Ishikawa (cell line): ENCODE results near the gene TRIM24.

ENCODE experiments used
- CEBPB ChIP-seq: IDR thresholded peaks from 2 replicates; pipeline ENCODE4 v1.6.1; 2012
- CREB1 ChIP-seq: IDR thresholded peaks from 2 replicates; pipeline ENCODE4 v1.6.1; 2012; ENCODE audit warnings: low read depth
- EGR1 ChIP-seq: IDR thresholded peaks from 2 replicates; pipeline ENCODE4 v1.6.1; 2012
- EP300 ChIP-seq: IDR thresholded peaks from 2 replicates; pipeline ENCODE4 v1.6.1; 2012; ENCODE audit warnings: borderline replicate concordance
- FOXM1 ChIP-seq: IDR thresholded peaks from 2 replicates; pipeline ENCODE4 v1.6.1; 2012; ENCODE audit warnings: low read depth, borderline replicate concordance
- NFIC ChIP-seq: IDR thresholded peaks from 2 replicates; pipeline ENCODE4 v1.6.1; 2012
- RAD21 ChIP-seq: IDR thresholded peaks from 2 replicates; pipeline ENCODE4 v1.6.1; 2012; ENCODE audit warnings: low read depth
- REST ChIP-seq: IDR thresholded peaks from 2 replicates; pipeline ENCODE4 v1.6.1; 2012; ENCODE audit warnings: low read depth, mild to moderate bottlenecking
- TAF1 ChIP-seq: IDR thresholded peaks from 2 replicates; pipeline ENCODE4 v1.6.1; 2012; ENCODE audit warnings: low read depth, mild to moderate bottlenecking
- TCF12 ChIP-seq: IDR thresholded peaks from 2 replicates; pipeline ENCODE4 v1.6.1; 2012; ENCODE audit warnings: low read depth
- TEAD4 ChIP-seq: IDR thresholded peaks from 2 replicates; pipeline ENCODE4 v1.6.1; 2012
- USF1 ChIP-seq: IDR thresholded peaks from 2 replicates; pipeline ENCODE4 v1.6.1; 2012
- ZBTB7A ChIP-seq: IDR thresholded peaks from 2 replicates; pipeline ENCODE4 v1.6.1; 2012; ENCODE audit warnings: low read depth
- TF ChIP-seq, protein P1 (sequence below): IDR thresholded peaks from 2 replicates; pipeline ENCODE4 v1.6.1; 2012

DNA sequence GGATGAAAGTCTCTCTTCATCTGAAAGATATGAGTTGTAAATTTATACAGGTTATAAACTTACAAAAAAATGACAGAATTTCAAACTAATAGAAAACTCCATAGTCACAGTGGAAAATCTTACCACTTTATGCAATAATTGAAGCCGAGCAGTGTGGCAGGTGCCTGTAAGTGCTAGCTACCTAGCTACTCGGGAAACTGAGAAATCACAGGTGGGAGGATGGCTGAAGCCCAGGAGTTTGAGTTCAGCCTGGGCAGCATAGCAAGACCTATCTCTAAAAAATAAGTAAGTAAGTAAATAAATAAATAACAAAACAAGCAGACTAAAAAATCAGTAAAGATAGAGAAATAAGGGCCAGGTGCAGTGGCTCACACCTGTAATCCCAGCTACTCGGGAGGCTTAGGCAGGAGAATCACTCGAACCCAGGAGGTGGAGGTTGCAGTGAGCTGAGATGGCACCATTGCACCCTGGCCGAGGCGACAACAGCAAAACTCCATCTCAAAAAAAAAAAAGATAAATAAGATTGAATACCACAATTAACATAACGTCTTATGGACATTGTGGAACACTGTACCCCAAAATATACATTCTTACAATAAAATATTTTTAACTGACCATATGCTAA lies 61.9 kb downstream of the TRIM24 start:
- TF ChIP-seq, protein P1, sequence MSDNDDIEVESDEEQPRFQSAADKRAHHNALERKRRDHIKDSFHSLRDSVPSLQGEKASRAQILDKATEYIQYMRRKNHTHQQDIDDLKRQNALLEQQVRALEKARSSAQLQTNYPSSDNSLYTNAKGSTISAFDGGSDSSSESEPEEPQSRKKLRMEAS = no peak
- TF ChIP-seq RAD21 (no peak), EP300 (no peak), ZBTB7A (no peak), CREB1 (no peak), EGR1 (no peak), FOXM1 (no peak), TEAD4 (no peak), USF1 (no peak), TAF1 (no peak), NFIC (no peak), CEBPB (no peak), REST (no peak), TCF12 (no peak)
